GM12801 (cell line): ENCODE measurements around the gene CSF1R.

Source experiments
- CTCF ChIP-seq: IDR thresholded peaks from one replicate; pipeline ENCODE4 v1.5.1; 2011; ENCODE audit warnings: control low read depth; ENCODE audit not compliant: insufficient read length; ENCODE audit errors: extremely low read depth

Gene CSF1R

GRCh38 chr5:150106674-150107426, 20.5 kb upstream of the CSF1R start:
- no peak for TF ChIP-seq CTCF

GRCh38 chr5:150105928-150106615, 19.7 kb upstream of the CSF1R start:
- no peak for TF ChIP-seq CTCF

- no peak for TF ChIP-seq CTCF
These were observed 18.2 kb upstream of the CSF1R start for GRCh38 chr5:150104550-150104870.

- no peak for TF ChIP-seq CTCF
These were observed 17.6 kb upstream of the CSF1R start for GRCh38 chr5:150103678-150104549.

GRCh38 chr5:150101023-150101422, 14.7 kb upstream of the CSF1R start:
- no peak for TF ChIP-seq CTCF

- no peak for TF ChIP-seq CTCF
These were observed 10.8 kb upstream of the CSF1R start for GRCh38 chr5:150097152-150097551.

GRCh38 chr5:150092159-150092787, 5.9 kb upstream of the CSF1R start:
- no peak for TF ChIP-seq CTCF
